AG08396 (cell line): ENCODE measurements around the gene VPS45.
"Not testable (repeated sequence)": the region's sequence is repeated elsewhere in the genome, so short reads cannot be mapped to it uniquely, and the experiment has no call there.

ENCODE experiments used
- DNase-seq: peaks from one replicate; pipeline ENCODE4 v3.0.0; 2012; ENCODE audit warnings: low spot score, mixed read lengths

Gene VPS45

GRCh38 chr1:150160964-150161621, 93.5 kb downstream of the VPS45 start:
- DNase-seq, result no peak

- DNase-seq, result no peak
Observed at GRCh38 chr1:150161747-150162581, 94.4 kb downstream of the VPS45 start.

DNA sequence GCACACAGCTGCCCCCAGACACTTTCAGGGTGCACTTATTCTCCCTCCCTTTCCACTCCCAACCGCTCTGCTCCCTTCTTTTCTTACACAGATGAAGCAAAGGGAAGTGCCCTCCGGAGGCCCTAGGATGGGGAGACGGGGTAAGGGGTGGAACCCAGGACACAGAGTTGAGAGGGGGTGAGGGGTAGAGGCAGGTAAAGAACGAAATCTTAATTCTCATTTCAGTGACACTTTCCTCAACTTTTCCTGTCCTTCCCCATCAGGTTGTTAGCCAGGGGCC, 94.9 kb downstream of the VPS45 start:
- DNase-seq, result no peak

- peak; percentile 95 for DNase-seq
Observed at GRCh38 chr1:150162862-150163706, 95.5 kb downstream of the VPS45 start.

- DNase-seq, result no peak
Observed at GRCh38 chr1:150164224-150164623, 96.6 kb downstream of the VPS45 start.

GRCh38 chr1:150164779-150165178, 97.2 kb downstream of the VPS45 start:
- DNase-seq, result no peak

DNA sequence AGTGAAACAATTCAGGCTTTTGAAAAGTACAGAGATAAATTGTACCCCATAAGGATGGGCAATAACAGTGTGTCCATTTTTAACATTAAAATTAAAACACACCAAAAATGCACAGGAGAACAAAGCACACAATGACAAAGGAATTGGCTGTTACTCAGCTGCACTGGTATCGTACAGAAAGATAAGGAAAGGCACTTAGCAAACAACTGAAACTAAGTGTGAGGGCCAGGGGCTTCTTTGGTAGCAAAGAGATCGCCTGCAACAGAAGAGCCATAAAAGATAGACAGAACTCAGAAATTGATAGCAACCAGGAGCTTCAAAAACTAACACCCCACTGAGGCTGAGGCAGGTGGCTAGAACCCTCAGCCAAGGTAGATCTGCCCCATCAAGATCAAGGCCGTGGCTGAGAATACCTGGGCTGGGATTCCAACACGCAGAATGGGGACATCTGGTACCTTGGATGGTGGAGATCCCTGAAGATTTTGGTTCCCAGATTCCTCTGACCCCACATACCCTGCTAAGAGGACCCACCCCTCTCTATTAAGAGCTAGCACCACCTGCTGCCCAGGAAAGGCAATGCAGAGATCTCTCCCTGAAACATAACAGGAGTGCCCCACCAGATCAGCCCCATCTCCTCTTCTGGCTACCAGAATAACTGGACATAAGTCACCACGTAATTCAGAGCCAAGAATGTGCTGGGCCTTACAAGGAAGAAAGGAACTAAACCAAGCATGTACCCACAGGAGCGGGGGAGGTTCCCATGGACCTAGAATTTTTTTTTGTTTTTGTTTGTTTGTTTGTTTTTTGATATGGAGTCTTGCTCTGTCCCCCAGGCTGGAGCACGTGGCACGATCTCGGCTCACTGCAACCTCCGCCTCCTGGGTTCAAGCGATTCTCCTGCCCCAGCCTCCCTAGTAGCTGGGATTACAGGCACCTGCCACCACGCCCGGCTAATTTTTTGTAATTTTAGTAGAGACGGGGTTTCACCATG, 98.3 kb downstream of the VPS45 start:
- peak; percentile 26 for DNase-seq

- peak; percentile 67 for DNase-seq
Observed at GRCh38 chr1:150168960-150169601, 101.5 kb downstream of the VPS45 start.

DNA sequence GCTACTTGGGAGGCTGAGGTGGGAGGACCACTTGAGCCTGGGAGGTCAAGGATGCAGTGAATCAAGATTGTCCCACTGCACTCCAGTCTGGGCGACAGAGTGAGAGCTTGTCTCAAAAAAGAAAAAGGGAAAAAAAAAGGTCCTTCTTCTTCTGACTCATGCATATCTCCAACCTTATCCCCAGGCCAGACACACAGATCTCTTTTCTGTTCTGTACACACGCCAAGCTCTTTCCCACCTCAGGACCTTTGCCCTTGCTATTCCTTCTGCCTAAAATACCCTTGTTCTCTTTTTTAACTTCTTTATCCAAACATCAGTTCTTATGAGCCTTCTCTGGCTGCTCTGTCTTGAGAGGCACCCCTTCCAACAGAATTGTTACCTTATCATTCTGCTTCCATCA, 104.2 kb downstream of the VPS45 start:
- no peak for DNase-seq

DNA sequence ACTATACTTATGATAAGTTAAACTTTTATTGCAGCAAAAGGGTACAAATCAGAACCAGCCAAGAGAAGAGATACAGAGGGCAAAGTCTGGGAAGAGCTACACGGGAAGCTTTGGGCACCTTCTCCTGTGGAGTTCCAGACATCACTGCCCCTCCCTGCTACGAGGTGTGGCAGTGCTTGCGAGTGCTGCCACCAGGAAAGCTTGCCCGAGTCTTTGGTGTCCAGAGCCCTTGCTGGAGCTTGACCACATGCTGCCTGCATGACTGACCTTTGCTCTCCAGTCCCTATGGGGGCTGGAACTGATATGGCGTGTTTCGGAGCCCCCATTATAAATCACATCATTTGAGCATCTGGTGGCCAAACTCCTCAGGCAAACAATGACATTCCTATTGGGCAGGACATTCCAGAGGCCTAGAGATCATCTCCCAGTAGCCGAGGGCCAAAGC, 105.6 kb downstream of the VPS45 start:
- peak; percentile 14 for DNase-seq

DNA sequence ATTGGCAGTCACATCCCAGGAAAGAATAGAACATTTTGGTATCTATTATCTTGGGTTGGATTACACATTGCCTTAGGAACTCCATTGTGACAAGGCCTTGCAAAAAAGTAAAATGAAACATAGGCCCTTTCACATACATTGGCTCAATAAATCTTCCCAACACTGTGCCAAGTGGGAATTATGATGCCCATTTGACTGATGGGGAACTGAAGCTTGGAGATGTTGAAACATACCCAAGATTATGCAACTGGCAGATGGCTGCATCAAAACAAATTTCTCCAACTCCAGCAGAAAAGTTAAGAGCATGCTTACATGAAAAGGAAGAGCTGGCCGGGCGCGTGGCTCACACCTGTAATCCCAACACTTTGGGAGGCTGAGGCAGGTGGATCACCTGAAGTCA, 109.0 kb downstream of the VPS45 start:
- no peak for DNase-seq

GRCh38 chr1:150178548-150178947, 111.0 kb downstream of the VPS45 start:
- no peak for DNase-seq

DNA sequence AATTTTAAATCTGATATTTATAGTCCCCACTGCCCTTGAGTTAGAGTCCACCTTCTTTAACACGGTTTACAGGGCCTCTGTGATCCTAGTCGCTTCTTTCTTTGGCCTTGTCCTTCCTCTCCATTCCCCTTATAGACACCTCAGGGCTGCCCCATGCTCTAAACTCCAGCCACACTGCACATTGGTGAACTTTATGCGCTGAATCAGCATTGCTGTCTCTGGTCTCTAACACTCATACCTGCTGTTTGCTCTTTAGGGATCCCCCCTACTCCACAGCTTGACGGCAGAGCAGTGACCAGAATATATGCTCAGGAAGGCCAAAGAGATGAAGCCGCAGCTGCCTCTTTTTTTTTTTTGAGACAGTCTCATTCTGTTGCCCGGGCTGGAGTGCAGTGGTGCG, 112.3 kb downstream of the VPS45 start:
- DNase-seq, result no peak

DNA sequence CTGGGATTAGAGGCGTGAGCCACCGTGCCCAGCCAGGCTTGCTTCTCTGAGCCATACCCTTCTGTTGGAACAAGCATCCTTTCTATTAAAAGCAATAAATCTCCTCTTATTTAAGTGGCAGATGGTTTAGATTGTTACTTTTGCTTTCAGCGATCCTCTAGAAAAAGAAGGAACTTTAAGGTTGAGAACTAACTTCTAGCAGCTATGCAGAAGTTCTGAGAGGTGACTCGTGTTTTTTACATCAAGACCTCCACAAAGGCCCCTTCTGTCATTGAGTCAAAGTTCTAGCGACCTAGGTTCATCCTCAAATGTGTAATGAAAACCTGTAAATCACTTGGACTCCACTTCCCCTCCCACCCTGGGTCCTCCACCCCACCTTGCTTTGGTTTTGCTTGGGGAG, 112.9 kb downstream of the VPS45 start:
- DNase-seq, result no peak

- no peak for DNase-seq
Observed at GRCh38 chr1:150182247-150182646, 114.7 kb downstream of the VPS45 start.

DNA sequence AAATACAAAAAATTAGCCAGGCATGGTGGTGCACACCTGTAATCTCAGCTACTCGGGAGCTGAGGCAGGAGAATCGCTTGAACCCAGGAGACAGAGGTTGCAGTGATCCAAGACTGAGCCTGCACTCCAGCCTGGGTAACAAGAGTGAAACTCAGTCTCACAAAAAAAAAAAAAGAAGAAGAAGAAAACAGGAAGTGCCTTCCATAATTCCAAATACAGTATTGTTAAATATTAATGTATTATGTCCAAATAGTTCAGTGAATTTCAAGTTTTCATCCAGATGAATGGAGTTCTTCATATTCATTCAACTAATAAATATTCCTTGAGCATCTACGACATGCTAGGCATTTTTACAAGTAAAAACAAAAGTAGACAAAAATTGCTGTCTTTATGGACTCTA, 115.5 kb downstream of the VPS45 start:
- no peak for DNase-seq

DNA sequence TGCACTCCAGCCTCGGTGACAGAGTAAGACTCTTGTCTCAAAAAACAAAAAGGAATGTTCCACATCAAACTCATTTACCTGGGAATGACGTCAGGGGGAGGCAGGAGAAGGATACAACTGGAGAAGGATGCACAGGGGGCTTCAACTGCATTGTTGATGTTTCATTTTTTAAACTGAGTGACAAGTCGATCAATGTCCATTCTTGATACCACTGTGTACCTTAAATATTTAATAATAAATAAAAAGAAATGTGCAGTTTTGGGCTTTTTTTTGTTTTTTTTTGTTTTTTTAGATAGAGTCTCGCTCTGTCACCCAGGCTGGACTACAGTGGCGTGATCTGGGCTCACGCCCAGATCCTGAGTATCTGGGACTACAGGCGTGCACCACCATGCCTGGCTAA, 117.9 kb downstream of the VPS45 start:
- DNase-seq, result no peak

DNA sequence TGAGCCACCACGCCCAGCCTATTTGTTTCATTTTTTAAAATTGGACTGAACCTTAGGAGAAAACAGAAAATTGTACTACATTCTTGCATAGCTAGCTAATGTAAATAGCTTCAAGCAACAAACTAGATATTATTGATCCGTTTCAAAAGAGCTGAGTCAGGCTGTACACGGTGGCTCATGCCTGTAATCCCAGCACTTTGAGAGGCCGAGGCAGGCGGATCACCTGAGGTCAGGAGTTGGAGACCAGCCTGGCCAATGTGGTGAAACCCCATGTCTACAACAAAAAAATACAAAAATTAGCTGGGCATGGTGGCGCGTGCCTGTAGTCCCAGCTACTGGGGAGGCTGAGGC, 118.8 kb downstream of the VPS45 start:
- not testable (repeated sequence) for DNase-seq

- no peak for DNase-seq
Observed at GRCh38 chr1:150186789-150187559, 119.4 kb downstream of the VPS45 start.

DNA sequence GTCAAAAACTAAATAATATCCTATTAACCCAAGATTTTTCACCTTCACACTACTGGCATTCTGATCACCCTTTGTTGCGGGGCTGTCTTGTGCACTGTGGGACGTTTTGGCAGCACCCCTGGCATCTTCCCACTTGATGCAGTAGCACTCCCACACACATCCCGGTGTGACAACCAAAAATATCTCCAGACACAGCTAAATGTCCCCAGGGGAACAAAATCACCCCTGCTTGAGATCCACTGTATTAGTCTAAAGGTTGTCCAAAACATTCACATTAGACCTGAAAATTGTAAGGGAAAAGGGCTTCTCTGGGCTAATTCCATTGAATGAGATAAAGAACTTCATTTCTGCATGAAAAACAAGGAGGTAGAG, 120.0 kb downstream of the VPS45 start:
- DNase-seq, result no peak

- peak; percentile 33 for DNase-seq
Observed at GRCh38 chr1:150192012-150192411, 124.4 kb downstream of the VPS45 start.
